HG02759 (cell line): ENCODE measurements around the gene SMAD2.
"Not testable (repeated sequence)": the region's sequence is repeated elsewhere in the genome, so short reads cannot be mapped to it uniquely, and the experiment has no call there.

Source experiments
- ATAC-seq: cut with Tn5 transposase; IDR thresholded peaks from one replicate; pipeline ENCODE4 v1.9.1; 2021; ENCODE audit warnings: mild to moderate bottlenecking, moderate library complexity; ENCODE audit not compliant: unreplicated experiment

SMAD2 gene

DNA sequence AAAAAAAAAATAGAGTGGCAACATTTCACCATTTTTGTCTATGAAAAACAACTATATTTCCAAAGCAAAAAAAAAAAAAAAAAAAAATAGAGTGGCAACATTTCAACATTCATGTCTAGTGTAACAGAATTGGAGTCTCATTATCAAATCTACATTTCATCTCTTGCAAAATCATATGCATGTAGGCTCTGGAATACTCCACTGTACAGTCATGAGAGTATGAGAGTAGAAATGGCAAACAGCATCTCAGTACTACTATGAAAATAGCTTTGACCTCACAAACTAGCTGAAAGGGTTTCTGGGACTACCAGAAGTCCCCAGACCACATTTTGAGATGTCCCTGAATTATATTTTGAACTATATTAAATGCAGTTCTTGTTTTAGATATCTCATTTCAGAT is 82.8 kb downstream of the SMAD2 start:
- no peak for ATAC-seq

DNA sequence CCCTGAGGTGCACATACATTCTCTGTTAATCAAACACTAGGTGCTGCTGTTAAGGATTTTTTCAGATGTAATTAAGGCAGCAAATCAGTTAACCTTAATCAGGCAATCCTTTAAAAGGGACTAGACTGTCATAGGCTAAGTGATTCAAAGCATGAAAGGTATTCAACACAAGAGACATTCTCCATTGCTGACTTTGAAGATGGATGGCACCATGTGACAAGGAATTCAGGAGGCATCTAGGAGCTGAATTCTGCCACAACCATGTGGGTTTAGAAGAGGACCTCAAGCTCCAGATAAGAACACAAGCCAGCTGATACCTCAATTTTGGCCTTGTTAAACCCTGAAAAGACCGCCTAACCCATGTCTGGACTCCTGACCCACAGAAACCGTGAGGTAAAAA is 84.0 kb downstream of the SMAD2 start:
- ATAC-seq = no peak

DNA sequence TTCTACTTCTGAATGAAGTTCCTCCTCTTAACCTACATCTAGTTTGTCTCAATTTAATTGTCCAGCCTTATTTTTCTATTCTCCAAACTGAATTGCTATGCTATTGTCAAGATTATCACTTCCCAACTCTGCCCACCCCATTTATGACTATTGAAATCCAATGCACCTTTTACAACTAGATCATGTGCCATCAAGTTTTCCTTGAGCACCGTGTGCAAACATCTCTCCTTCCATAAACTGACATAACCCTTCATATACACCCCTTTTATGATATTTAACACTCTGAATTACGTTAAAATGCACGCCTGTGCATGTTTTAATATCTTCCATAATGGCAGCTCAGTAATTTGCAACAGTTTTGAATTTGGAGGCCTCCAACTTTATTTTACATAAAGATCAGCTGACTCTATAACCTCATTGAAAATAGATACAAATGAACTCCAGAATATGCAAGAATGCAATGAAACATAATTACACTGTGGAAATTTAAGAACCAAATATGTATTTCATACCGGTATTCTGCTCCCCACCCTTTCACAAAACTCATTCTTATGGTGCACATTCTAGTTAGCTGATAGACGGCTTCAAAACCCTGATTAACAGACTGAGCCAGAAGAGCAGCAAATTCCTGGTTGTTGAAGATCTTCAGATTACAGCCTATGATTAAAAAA is 85.5 kb downstream of the SMAD2 start:
- ATAC-seq = no peak

DNA sequence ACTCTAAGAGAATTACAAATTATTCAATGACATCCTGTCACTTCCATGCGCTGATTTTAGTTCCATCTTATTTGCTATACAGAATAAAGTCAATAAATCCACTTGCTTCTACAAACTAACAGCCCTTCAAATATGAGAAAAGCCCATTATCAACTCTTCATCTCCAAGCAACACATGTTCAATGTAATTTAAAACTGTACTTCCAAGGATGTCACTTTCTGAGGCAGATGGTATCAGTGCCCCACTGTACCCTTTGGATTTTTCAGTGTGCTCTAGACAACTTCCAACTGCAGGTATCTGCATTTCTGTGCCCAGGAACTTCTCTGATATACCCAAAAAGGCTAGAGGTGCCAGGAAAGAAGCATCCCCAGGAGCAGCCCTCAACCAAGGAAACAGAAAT is 87.6 kb downstream of the SMAD2 start:
- no peak for ATAC-seq

DNA sequence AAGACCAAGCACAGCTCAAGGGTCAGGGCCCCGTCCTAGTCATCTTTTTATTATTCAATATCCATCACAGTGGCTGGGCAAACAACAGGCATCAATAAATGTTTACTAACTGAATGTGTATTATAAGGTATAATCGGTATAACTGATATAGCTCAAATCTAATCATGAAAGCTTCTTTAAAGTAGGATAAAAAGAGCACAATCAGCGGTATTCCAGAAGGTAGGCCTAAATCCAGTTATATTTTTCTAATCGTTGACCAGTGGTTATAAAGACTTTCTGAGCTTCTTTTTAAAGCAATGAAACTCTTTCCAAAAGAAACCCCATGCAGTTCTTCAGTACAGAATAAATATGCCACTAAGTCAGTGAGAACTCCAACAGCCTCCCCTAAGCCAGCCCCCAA is 92.1 kb downstream of the SMAD2 start:
- no peak for ATAC-seq

DNA sequence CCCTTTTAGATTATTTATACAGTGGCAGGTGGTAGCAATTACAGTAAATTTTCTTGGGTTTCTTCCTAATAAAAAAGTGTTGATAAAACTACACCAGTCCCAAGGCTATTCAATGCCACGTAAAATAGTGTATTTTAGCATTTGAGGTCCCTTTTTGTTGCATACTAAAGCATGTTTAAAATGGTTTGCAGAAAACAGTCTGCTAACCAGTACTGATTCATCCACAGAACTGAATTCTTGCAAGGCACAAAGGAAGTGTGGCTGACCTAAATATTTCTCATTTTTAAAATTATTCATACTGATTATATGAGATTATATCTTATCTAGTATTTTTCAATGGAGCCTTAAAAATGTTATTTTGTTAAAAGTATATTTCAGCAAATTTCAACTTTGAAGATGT is 98.1 kb downstream of the SMAD2 start:
- ATAC-seq = no peak

DNA sequence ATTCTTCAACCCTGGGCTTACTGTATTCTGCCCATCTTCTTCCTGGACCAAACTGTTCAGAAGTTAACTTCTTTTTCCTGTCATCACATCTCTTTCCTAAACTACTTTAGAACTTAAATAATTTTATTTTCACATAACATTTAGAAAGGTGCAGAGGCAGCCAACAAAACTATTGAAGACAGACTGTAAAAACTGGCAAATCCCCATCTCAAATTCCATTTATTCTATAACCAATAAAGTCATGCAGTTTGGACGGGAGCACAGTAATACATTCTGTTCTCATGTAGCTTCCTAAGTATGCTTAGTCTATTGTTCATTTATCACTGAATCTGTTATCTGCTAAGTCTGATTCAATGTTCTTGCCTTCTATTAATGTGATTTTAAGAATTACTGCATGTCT is 99.1 kb downstream of the SMAD2 start:
- ATAC-seq = no peak

DNA sequence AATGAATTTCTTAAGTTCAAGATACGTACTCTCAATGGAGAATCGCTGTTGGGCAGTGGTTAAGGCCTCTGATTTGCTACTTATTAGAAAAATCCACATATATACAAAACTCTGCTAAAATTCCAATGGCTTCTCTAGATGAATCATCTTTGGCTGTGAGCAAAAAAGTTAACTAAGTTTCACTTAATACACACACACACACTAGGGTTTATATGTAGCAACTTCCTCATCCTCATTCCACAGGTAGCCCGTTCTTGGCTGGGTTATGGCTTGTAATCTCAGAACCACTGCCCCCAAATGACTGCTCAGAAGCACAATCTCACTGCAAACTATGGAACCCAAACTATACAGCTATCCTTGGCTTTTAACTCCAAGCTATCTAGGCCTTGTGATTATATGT is 99.7 kb downstream of the SMAD2 start:
- ATAC-seq = no peak

DNA sequence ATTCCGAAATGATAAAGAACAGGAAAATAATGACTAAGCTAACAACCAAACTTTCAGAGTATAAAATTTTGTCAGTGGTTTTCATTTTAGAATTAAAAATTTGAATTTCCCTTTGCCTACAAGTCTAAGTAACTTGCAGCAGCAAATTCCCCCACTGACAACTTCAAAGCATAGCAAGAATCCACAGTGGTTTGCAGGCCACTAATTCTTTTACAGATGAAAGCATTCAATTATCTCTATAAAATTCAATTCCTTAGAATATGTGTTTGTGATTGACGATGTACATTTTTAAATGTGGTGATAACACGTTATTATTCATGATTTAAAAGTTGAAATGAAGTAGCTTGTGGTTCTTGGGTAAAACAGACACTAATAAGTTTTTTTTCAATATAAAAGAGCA is 100.6 kb downstream of the SMAD2 start:
- ATAC-seq = no peak

DNA sequence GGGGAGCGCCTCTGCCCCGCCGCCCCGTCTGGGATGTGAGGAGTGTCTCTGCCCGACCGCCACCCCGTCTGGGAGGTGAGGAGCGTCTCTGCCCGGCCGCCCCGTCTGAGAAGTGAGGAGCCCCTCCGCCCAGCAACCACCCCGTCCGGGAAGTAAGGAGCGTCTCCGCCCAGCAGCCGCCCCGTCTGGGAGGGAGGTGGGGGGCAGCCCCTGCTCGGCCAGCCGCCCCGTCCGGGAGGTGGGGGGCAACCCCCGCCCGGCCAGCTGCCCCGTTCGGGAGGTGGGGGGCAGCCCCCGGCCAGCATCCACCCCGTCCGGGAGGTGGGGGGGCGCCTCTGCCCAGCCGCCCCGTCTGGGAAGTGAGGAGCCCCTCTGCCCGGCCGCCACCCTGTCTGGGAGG is 102.4 kb downstream of the SMAD2 start:
- not testable (repeated sequence) for ATAC-seq

DNA sequence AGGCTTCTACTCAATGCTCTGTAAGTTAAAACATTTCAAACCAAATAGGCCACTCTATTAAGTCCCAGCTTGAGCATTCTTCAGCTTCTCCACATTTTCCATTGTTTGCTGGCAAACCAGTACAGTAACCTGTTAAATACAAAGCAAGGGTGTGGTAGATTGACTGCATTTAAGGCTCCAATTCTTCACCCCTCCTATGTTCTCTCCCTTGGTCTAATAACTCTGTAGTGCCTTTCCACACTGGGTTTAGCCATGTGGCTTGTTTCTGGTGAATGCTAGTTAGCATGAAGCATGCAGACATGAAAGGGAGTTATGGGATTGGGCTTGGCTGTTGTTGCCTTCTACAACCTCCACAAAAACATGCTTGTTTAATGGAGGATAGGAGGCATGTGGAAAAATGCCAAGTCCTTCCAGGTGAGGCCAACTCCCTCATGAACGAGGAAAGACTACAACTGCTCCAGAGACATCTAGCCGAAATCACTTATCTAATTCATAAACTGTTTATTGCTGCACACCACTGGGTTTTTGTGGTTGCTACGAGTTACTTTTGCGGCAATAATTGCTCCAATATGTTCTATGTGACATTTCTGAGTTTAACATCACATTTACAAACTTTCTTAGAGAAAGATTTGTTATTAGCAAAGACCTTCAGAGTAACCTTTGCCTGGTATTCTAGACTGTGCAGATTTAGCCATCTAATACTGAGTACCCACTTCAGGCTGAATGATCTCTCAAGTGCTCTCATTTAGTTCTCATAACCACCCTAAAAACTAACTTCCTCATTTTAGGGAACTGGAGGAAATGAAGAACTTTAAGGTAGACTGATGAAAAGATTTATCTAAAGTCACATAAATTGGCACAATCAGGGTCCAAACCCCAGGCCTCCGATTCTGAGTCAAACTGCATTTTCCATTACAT is 104.0 kb downstream of the SMAD2 start:
- ATAC-seq = no peak

DNA sequence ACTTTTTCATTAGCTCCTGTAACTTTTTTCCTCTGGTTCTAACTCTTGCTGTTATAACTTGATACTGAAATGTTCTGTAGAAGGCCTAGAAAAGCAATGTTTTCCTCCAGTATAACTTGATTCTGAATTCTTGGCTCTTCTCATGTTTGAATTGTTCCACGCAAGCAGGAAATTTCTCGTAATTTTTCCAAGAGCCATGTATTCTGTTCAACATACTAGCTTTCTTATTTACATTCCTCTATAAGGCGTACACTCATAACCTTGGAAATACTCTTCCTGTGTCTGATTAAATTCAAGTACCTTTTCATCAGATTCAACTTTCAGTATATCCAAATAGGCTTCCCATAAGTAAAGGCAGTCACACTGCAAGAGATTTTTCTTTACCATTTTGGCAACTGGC is 109.1 kb downstream of the SMAD2 start:
- no peak for ATAC-seq

DNA sequence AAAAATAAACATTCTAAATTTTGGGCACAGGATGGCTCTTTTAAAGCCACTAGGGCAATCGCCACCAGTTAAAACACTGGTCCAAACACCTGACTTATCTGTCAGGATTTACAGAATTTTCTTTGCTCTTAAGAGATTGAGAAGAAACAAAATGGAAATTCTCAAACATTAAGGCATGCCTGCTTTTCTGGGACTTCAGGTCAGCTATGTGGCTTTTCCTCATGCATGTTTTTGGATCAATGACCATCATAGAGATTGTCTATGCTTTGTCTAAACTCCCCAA is 112.7 kb downstream of the SMAD2 start:
- ATAC-seq = no peak

DNA sequence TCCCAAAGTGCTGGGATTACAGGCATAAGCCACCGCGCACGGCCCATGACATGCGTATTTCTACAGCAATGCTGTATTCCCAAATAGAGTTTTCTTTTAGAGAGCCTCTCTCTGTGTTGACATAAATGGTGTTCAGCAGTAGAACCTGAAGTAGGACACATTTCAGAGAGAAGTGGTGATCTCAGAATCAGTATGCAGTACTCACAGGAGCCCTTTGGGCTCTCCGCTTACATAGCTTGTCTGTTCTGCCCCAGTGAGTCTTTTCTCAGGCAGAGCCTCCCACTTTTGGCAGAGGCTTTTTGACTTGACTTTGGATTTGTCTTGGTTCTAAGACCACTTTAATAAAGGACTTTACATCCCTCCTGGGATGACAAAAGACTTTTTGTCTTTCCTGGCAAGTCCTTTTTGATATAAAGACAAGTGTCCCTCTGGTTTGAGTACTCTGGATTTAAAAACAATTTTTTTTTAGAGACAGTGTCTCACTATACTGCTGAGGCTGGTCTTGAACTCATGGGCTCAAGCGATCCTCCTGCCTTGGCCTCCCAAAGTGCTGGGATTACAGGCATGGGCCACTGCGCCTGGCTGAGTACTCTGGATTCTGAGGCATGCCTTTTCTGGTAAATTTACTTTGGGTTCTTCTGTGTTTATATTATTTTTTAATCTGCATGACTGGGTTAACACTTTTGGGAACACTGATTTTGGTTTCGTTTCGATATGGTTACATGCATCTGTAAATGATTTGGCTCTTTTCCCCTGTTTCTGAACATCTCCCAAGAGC is 113.3 kb downstream of the SMAD2 start:
- ATAC-seq = no peak

DNA sequence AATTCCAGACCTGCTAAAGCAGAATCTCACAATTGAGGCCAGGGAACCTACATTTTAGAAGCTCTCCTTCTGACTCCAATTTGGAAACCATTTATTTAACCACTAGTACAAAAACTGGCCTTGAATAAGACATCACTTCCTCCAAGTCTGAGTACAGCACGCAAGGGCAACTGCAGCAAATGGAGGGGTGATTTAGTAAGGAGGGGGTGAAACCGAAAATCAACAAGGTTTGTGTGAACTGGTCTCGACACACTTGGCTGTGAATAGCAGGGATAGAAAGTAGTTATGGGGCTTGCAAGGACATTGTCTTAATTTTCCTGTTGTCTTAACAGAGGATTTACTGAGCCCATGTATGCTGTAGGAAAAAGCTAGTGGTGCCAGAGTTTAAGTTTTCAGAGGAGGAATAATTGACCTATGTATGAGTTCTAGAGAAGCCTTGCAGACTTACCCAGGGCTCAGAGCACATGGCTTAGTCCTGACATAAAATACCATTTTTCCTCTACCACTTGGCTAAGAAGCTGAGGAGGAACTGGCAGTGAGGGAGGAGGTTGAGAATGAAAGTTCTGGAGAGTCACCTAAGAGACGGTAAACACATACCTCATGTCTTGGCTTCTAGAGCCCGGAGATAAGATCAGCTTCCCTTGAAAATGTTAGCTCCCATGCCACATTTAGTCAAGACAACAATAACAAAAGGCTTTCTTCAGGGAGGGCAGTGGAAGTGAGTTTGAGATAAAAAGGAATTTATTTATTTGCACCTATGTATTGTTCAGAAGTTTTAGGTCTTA is 114.8 kb downstream of the SMAD2 start:
- no peak for ATAC-seq

DNA sequence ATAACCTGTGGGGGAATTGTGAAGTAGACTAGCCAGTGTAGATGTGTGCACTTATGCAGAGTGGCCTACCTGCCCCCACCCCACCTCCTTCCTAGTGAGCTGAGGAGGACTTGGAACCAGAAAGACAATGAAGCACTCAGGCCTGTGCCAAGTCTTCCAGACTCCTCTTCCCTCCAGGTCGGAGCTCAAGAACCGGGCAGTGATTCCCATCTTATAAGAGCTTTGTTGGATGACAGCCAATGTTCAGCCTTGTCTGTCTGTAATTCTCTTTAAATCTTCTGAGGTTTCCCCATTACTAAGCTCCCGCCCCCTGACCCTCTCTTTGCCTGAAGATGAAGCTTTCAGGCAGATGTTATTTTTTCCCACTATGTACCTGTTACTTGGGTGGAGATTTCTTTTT is 121.0 kb downstream of the SMAD2 start:
- ATAC-seq = no peak

DNA sequence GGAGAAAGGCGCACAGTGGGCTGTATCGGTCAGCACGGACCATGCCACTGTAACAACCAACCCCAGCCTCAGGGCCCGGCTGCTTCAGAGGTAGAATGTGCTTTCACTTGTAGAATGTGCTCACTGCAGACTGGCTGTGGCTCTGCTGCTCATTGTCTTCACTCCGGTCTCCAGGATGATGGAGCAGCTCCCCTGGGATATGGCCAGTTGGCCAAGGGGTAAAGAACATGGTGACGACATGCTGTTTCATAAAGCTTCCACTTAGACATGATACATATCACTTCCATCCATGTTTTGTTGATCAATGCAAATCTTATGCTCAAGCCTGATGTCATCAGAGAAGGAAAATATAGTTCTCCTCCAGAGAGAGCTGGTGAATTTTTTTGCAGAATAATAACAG is 127.7 kb downstream of the SMAD2 start:
- ATAC-seq = no peak

DNA sequence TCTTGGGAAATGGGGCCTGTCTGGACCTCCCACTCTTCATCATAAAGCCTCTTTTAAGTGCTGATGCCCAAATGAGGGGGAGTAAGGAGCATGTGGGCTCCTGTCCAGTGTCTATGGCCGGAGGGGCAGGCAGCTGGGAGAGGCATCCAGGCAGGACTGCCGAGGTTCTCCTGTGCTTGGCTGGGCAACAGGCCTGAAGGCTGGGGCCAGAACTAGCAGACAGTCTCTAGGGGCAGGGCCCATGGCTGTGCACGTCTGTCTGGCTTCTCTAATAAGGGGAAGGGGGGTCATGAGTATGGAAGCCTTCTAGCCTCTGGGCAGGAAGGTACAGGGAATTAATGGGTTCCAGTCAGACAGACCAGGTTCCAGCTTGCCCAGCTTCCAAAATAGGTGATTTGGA is 128.6 kb downstream of the SMAD2 start:
- no peak for ATAC-seq

DNA sequence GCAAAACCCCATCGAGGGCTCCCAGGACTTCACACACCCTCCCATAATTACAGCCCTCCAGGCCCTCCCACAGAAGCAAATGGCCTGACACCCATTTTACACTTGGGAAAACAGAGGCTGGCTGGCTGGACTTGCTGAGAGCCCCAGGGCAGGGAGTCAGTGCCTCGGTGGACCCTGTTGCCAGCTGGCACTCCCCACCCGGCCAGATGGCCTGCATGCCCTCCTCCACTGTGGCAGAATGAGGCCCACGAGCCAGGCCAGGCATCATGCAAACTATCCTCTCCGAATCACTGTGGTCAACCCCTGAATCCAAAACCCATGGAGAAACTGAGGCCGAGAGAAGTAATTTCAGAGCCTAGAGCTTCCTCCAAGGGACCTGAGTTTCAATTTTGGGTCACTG is 129.7 kb downstream of the SMAD2 start:
- no peak for ATAC-seq

DNA sequence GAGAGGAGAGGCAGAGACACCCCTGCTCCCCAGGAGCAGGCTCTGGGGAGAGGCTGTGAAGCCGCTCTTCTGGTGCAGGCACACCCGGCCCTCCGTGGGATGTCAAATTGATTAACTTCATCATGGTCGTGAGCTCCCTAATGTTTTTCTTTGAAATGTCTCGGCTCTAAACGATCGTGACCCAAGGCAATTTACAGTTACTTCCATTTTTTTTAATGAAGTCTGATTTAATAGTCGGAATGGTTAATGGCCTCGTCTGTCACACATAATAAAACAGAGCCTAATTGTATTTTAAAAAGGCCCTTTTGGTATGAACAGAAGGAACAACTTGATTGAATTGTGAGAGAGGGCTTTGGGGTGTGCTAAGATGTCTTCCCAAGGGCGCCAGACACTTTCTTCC is 130.2 kb downstream of the SMAD2 start:
- no peak for ATAC-seq

DNA sequence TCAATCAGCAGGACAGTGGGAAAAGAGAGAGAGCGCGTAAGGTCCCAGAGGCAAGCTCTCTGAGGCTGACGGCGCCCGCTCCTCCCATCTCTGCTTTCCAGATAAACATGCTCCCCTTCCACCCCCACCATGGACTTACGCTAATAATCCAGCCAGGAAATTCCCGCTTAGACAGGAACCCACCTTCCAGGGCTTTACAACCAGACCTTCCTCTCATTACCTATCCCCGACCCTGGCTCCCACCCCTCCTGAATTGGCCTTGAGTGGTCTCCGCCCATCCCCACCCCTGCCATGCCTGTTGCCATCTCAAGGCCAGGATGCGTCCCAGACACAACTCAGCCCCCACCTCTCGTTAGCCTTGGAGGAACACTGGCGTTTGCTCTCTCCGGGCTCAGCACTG is 131.1 kb downstream of the SMAD2 start:
- no peak for ATAC-seq
